GM10266 (cell line): Measurements from ENCODE around the gene YTHDC1.

Source experiments
- DNase-seq: peaks from one replicate; pipeline ENCODE4 v3.0.0; 2012; ENCODE audit errors: extremely low spot score
- CTCF ChIP-seq: IDR thresholded peaks from 2 replicates; pipeline ENCODE4 v1.5.1; 2012; ENCODE audit warnings: mild to moderate bottlenecking, low read depth; ENCODE audit not compliant: control insufficient read depth, insufficient read depth; ENCODE audit errors: missing control alignments

YTHDC1 gene

GRCh38 chr4:68324519-68325262, 25.2 kb downstream of the YTHDC1 start:
- TF ChIP-seq CTCF, result no peak
- DNase-seq, result no peak

- DNase-seq, result no peak
- no peak for TF ChIP-seq CTCF
Observed at GRCh38 chr4:68319040-68319439, 30.9 kb downstream of the YTHDC1 start.

- no peak for TF ChIP-seq CTCF
- DNase-seq, result no peak
Observed at GRCh38 chr4:68316193-68316969, 33.5 kb downstream of the YTHDC1 start.

GRCh38 chr4:68310651-68311247, 39.1 kb downstream of the YTHDC1 start:
- TF ChIP-seq CTCF, result no peak
- DNase-seq, result no peak

- TF ChIP-seq CTCF, result no peak
- DNase-seq, result no peak
Observed at GRCh38 chr4:68304731-68305130, 45.2 kb downstream of the YTHDC1 start.

- TF ChIP-seq CTCF, result no peak
Observed at GRCh38 chr4:68299492-68300457, 50.1 kb downstream of the YTHDC1 start.

More at GRCh38 chr4:68299492-68300457, 50.1 kb downstream of the YTHDC1 start:
- no peak for DNase-seq
